ENCODE measurements around the gene VEGFC.

Gene VEGFC

GRCh38 chr4:176780995-176781738, 11.6 kb downstream of the VEGFC start:
- H3K4me1 ChIP-seq (ENCODE audit: insufficient read depth, low read length), result no peaks in the 10 kb centered on the region
- H3K4me3 ChIP-seq (ENCODE audit: low read length), result no peak overlapping the region
- no peak overlapping the region for H3K9ac ChIP-seq (ENCODE audit: low read depth, low read length)
- H3K27ac ChIP-seq (ENCODE audit: low read length), result no peak overlapping the region
- no peaks in the 10 kb centered on the region for H3K36me3 ChIP-seq (ENCODE audit: insufficient read depth, low read depth, low read length)
- H3K9me3 ChIP-seq (ENCODE audit: insufficient read depth, low read depth, low read length), result no peaks in the 10 kb centered on the region
- no peaks in the 10 kb centered on the region for H3K27me3 ChIP-seq (ENCODE audit: insufficient read depth, low read length)

- Histone ChIP-seq H3K36me3 (ENCODE audit: insufficient read depth, low read depth, low read length) (no peaks in the 10 kb centered on the region), H3K9ac (ENCODE audit: low read depth, low read length) (no peak overlapping the region), H3K9me3 (ENCODE audit: insufficient read depth, low read depth, low read length) (no peaks in the 10 kb centered on the region), H3K4me1 (ENCODE audit: insufficient read depth, low read length) (no peaks in the 10 kb centered on the region), H3K27me3 (ENCODE audit: insufficient read depth, low read length) (no peaks in the 10 kb centered on the region), H3K4me3 (ENCODE audit: low read length) (no peak overlapping the region), H3K27ac (ENCODE audit: low read length) (no peak overlapping the region)
Observed at GRCh38 chr4:176779421-176779820, 13.3 kb downstream of the VEGFC start.

- H3K9me3 ChIP-seq (ENCODE audit: insufficient read depth, low read depth, low read length), result no peaks in the 10 kb centered on the region
- H3K9ac ChIP-seq (ENCODE audit: low read depth, low read length), result no peak overlapping the region
- H3K27me3 ChIP-seq (ENCODE audit: insufficient read depth, low read length), result no peaks in the 10 kb centered on the region
- no peaks in the 10 kb centered on the region for H3K4me1 ChIP-seq (ENCODE audit: insufficient read depth, low read length)
- H3K4me3 ChIP-seq (ENCODE audit: low read length), result no peak overlapping the region
- H3K27ac ChIP-seq (ENCODE audit: low read length), result no peak overlapping the region
- H3K36me3 ChIP-seq (ENCODE audit: insufficient read depth, low read depth, low read length), result no peaks in the 10 kb centered on the region
Observed at GRCh38 chr4:176778491-176778890, 14.2 kb downstream of the VEGFC start.

GRCh38 chr4:176778063-176778462, 14.7 kb downstream of the VEGFC start:
- Histone ChIP-seq H3K9me3 (ENCODE audit: insufficient read depth, low read depth, low read length) (no peaks in the 10 kb centered on the region), H3K4me1 (ENCODE audit: insufficient read depth, low read length) (no peaks in the 10 kb centered on the region), H3K36me3 (ENCODE audit: insufficient read depth, low read depth, low read length) (no peaks in the 10 kb centered on the region), H3K27ac (ENCODE audit: low read length) (no peak overlapping the region), H3K4me3 (ENCODE audit: low read length) (no peak overlapping the region), H3K27me3 (ENCODE audit: insufficient read depth, low read length) (no peaks in the 10 kb centered on the region), H3K9ac (ENCODE audit: low read depth, low read length) (no peak overlapping the region)

GRCh38 chr4:176775338-176775737, 17.4 kb downstream of the VEGFC start:
- Histone ChIP-seq H3K4me1 (ENCODE audit: insufficient read depth, low read length) (no peaks in the 10 kb centered on the region), H3K4me3 (ENCODE audit: low read length) (no peak overlapping the region), H3K27me3 (ENCODE audit: insufficient read depth, low read length) (no peaks in the 10 kb centered on the region), H3K36me3 (ENCODE audit: insufficient read depth, low read depth, low read length) (no peaks in the 10 kb centered on the region), H3K9ac (ENCODE audit: low read depth, low read length) (no peak overlapping the region), H3K27ac (ENCODE audit: low read length) (no peak overlapping the region), H3K9me3 (ENCODE audit: insufficient read depth, low read depth, low read length) (no peaks in the 10 kb centered on the region)

GRCh38 chr4:176774852-176775251, 17.9 kb downstream of the VEGFC start:
- Histone ChIP-seq H3K27me3 (ENCODE audit: insufficient read depth, low read length) (no peaks in the 10 kb centered on the region), H3K27ac (ENCODE audit: low read length) (no peak overlapping the region), H3K4me1 (ENCODE audit: insufficient read depth, low read length) (no peaks in the 10 kb centered on the region), H3K36me3 (ENCODE audit: insufficient read depth, low read depth, low read length) (no peaks in the 10 kb centered on the region), H3K4me3 (ENCODE audit: low read length) (no peak overlapping the region), H3K9me3 (ENCODE audit: insufficient read depth, low read depth, low read length) (no peaks in the 10 kb centered on the region), H3K9ac (ENCODE audit: low read depth, low read length) (no peak overlapping the region)

- Histone ChIP-seq H3K9me3 (ENCODE audit: insufficient read depth, low read depth, low read length) (no peaks in the 10 kb centered on the region), H3K36me3 (ENCODE audit: insufficient read depth, low read depth, low read length) (no peaks in the 10 kb centered on the region), H3K27ac (ENCODE audit: low read length) (no peak overlapping the region), H3K4me1 (ENCODE audit: insufficient read depth, low read length) (no peaks in the 10 kb centered on the region), H3K4me3 (ENCODE audit: low read length) (no peak overlapping the region), H3K27me3 (ENCODE audit: insufficient read depth, low read length) (no peaks in the 10 kb centered on the region), H3K9ac (ENCODE audit: low read depth, low read length) (no peak overlapping the region)
Observed at GRCh38 chr4:176769514-176769913, 23.2 kb downstream of the VEGFC start.

- H3K9me3 ChIP-seq (ENCODE audit: insufficient read depth, low read depth, low read length), result no peaks in the 10 kb centered on the region
- H3K36me3 ChIP-seq (ENCODE audit: insufficient read depth, low read depth, low read length), result no peaks in the 10 kb centered on the region
- H3K9ac ChIP-seq (ENCODE audit: low read depth, low read length), result no peak overlapping the region
- H3K4me3 ChIP-seq (ENCODE audit: low read length), result no peak overlapping the region
- no peak overlapping the region for H3K27ac ChIP-seq (ENCODE audit: low read length)
- H3K4me1 ChIP-seq (ENCODE audit: insufficient read depth, low read length), result no peaks in the 10 kb centered on the region
- no peaks in the 10 kb centered on the region for H3K27me3 ChIP-seq (ENCODE audit: insufficient read depth, low read length)
Observed at GRCh38 chr4:176767183-176767582, 25.5 kb downstream of the VEGFC start.

GRCh38 chr4:176762661-176763308, 29.9 kb downstream of the VEGFC start:
- no peaks in the 10 kb centered on the region for H3K9me3 ChIP-seq (ENCODE audit: insufficient read depth, low read depth, low read length)
- no peaks in the 10 kb centered on the region for H3K27me3 ChIP-seq (ENCODE audit: insufficient read depth, low read length)
- H3K4me1 ChIP-seq (ENCODE audit: insufficient read depth, low read length), result no peaks in the 10 kb centered on the region
- no peak overlapping the region for H3K9ac ChIP-seq (ENCODE audit: low read depth, low read length)
- H3K4me3 ChIP-seq (ENCODE audit: low read length), result no peak overlapping the region
- no peaks in the 10 kb centered on the region for H3K36me3 ChIP-seq (ENCODE audit: insufficient read depth, low read depth, low read length)
- H3K27ac ChIP-seq (ENCODE audit: low read length), result no peak overlapping the region

GRCh38 chr4:176761872-176762271, 30.9 kb downstream of the VEGFC start:
- Histone ChIP-seq H3K9ac (ENCODE audit: low read depth, low read length) (no peak overlapping the region), H3K27me3 (ENCODE audit: insufficient read depth, low read length) (no peaks in the 10 kb centered on the region), H3K9me3 (ENCODE audit: insufficient read depth, low read depth, low read length) (no peaks in the 10 kb centered on the region), H3K36me3 (ENCODE audit: insufficient read depth, low read depth, low read length) (no peaks in the 10 kb centered on the region), H3K4me1 (ENCODE audit: insufficient read depth, low read length) (no peaks in the 10 kb centered on the region), H3K27ac (ENCODE audit: low read length) (no peak overlapping the region), H3K4me3 (ENCODE audit: low read length) (no peak overlapping the region)

- no peaks in the 10 kb centered on the region for H3K36me3 ChIP-seq (ENCODE audit: insufficient read depth, low read depth, low read length)
- no peaks in the 10 kb centered on the region for H3K27me3 ChIP-seq (ENCODE audit: insufficient read depth, low read length)
- no peak overlapping the region for H3K9ac ChIP-seq (ENCODE audit: low read depth, low read length)
- H3K27ac ChIP-seq (ENCODE audit: low read length), result no peak overlapping the region
- H3K4me3 ChIP-seq (ENCODE audit: low read length), result no peak overlapping the region
- no peaks in the 10 kb centered on the region for H3K9me3 ChIP-seq (ENCODE audit: insufficient read depth, low read depth, low read length)
- no peaks in the 10 kb centered on the region for H3K4me1 ChIP-seq (ENCODE audit: insufficient read depth, low read length)
Observed at GRCh38 chr4:176760471-176760870, 32.3 kb downstream of the VEGFC start.

GRCh38 chr4:176758731-176759130, 34.0 kb downstream of the VEGFC start:
- H3K9me3 ChIP-seq (ENCODE audit: insufficient read depth, low read depth, low read length), result no peaks in the 10 kb centered on the region
- H3K4me3 ChIP-seq (ENCODE audit: low read length), result no peak overlapping the region
- no peak overlapping the region for H3K9ac ChIP-seq (ENCODE audit: low read depth, low read length)
- H3K36me3 ChIP-seq (ENCODE audit: insufficient read depth, low read depth, low read length), result no peaks in the 10 kb centered on the region
- no peaks in the 10 kb centered on the region for H3K27me3 ChIP-seq (ENCODE audit: insufficient read depth, low read length)
- H3K27ac ChIP-seq (ENCODE audit: low read length), result no peak overlapping the region
- H3K4me1 ChIP-seq (ENCODE audit: insufficient read depth, low read length), result no peaks in the 10 kb centered on the region; the same call in 1 of the 2 replicates
